Tibial artery (tissue), 4 donors: Measurements from ENCODE around the gene SLC9A5.

Experiments used
- DNase-seq, 2 donors: peaks; one replicate each; pipeline ENCODE4 v3.0.0-alpha.2; 2019
- H3K27ac ChIP-seq, 2 donors: fragments of 200-600 bp; sonication (generic) in 1 of 2; 1 replicate in 1 of 2; 2 replicates in 1 of 2; pipeline ENCODE4 v1.5.1; 2018 to 2019; ENCODE audit warnings: mild to moderate bottlenecking in 1 of 2
- H3K27me3 ChIP-seq, 2 donors: fragments of 200-600 bp; sonication (generic) in 1 of 2; one replicate each; pipeline versions ENCODE4 v1.5.1 to v1.6.0; 2016 to 2019
- H3K36me3 ChIP-seq, 3 donors: fragments of 200-600 bp; sonication (generic) in 2 of 3; one replicate each; pipeline ENCODE4 v1.5.1; 2016 to 2019; ENCODE audit warnings: mild to moderate bottlenecking in 2 of 3
- H3K4me1 ChIP-seq, 4 donors: fragments of 200-600 bp; sonication (generic) in 2 of 4; 1 replicate in 3 of 4; 2 replicates in 1 of 4; pipeline ENCODE4 v1.5.1; 2016 to 2019
- H3K4me3 ChIP-seq, 2 donors: fragments of 200-600 bp; sonication (generic) in 1 of 2; 1 replicate in 1 of 2; 2 replicates in 1 of 2; pipeline ENCODE4 v1.5.1; 2018 to 2019; ENCODE audit warnings: mild to moderate bottlenecking in 2 of 2
- H3K9me3 ChIP-seq, 3 donors: fragments of 200-600 bp; sonication (generic) in 1 of 3; one replicate each; pipeline ENCODE4 v1.5.1; 2016 to 2019
- CTCF ChIP-seq, 2 experiments: fragments of 200-600 bp in 1 of 2; fragments of 450-650 bp in 1 of 2; IDR thresholded peaks; one replicate each; pipeline ENCODE4 v1.5.1; 2017 to 2019; ENCODE audit warnings: antibody characterized with exemption in 2 of 2, mild to moderate bottlenecking in 1 of 2, moderate library complexity in 1 of 2
- intact Hi-C: fragments of 100-400 bp; cut with DNase I; formaldehyde crosslinking; loops from one replicate; pipeline ENCODE4 v1.15.0; 2023; ENCODE audit warnings: low total_unique reads

The SLC9A5 gene

GRCh38 chr16:67254801-67255552 lies 6.2 kb downstream of the SLC9A5 start:
- no peak for TF ChIP-seq CTCF (IDR thresholded peaks at IDR 0.05)
- intact Hi-C loops, result no loop called here
- H3K4me1 ChIP-seq, result peaks cover 0 to under 1% (median 0%) of the 10 kb centered on the region in 4 donors
- peak in 1 of 2 donors; percentile 16 for DNase-seq
- no peaks in the 10 kb centered on the region for H3K36me3 ChIP-seq
- no peaks in the 10 kb centered on the region for H3K9me3 ChIP-seq
- no peak overlapping the region for H3K4me3 ChIP-seq
- H3K27me3 ChIP-seq, result peaks cover 0 to 46% of the 10 kb centered on the region in 2 donors
- H3K27ac ChIP-seq, result no peak overlapping the region

GRCh38 chr16:67255553-67256221 lies 6.9 kb downstream of the SLC9A5 start:
- H3K27ac ChIP-seq, result no peak overlapping the region
- H3K36me3 ChIP-seq, result no peaks in the 10 kb centered on the region
- intact Hi-C loops, result no loop called here
- H3K4me3 ChIP-seq, result no peak overlapping the region
- no peak for TF ChIP-seq CTCF (IDR thresholded peaks at IDR 0.05)
- no peaks in the 10 kb centered on the region for H3K4me1 ChIP-seq
- peaks cover 0 to 40% of the 10 kb centered on the region in 2 donors for H3K27me3 ChIP-seq
- DNase-seq, result peak in 1 of 2 donors; percentile 5
- no peaks in the 10 kb centered on the region for H3K9me3 ChIP-seq

- peaks cover 0 to 34% of the 10 kb centered on the region in 2 donors for H3K27me3 ChIP-seq
- peak in 1 of 2 donors; percentile 6 for DNase-seq
- TF ChIP-seq CTCF (IDR thresholded peaks at IDR 0.05), result no peak
- no peak overlapping the region for H3K27ac ChIP-seq
- no peaks in the 10 kb centered on the region for H3K36me3 ChIP-seq
- H3K4me1 ChIP-seq, result no peaks in the 10 kb centered on the region
- no peak overlapping the region for H3K4me3 ChIP-seq
- intact Hi-C loops, result no loop called here
- H3K9me3 ChIP-seq, result no peaks in the 10 kb centered on the region
These were observed 8.0 kb downstream of the SLC9A5 start for GRCh38 chr16:67256701-67257230.

- intact Hi-C loops, result no loop called here
These were observed 8.8 kb downstream of the SLC9A5 start for GRCh38 chr16:67257486-67258160.

More at GRCh38 chr16:67257486-67258160, 8.8 kb downstream of the SLC9A5 start:
- Histone ChIP-seq H3K27me3 (peaks cover 0 to 27% of the 10 kb centered on the region in 2 donors), H3K4me1 (no peaks in the 10 kb centered on the region), H3K36me3 (no peaks in the 10 kb centered on the region), H3K4me3 (no peak overlapping the region), H3K9me3 (no peaks in the 10 kb centered on the region), H3K27ac (no peak overlapping the region)
- no peak for TF ChIP-seq CTCF (IDR thresholded peaks at IDR 0.05)
- DNase-seq, result peak in 1 of 2 donors; percentile 9
